HepG2 (cell line): Measurements from ENCODE around the gene RBBP8NL. TPM values are rescaled to one million over a fixed set of nuclear protein-coding genes. Genes with fewer than 3 reads are reported as not detected.

Experiments used
- AGO2 ChIP-seq: fragments of 200-400 bp; formaldehyde crosslinking; optimal IDR thresholded peaks from 2 replicates; pipeline ENCODE3; 2017; ENCODE audit warnings: mild to moderate bottlenecking, low read depth, low read length, moderate library complexity
- CAMTA2 ChIP-seq: sonication (generic); formaldehyde crosslinking; IDR thresholded peaks from 2 replicates; pipeline ENCODE4 v1.4.0; 2020; ENCODE audit warnings: mild to moderate bottlenecking, missing genetic modification reagents, borderline replicate concordance
- ETV5 ChIP-seq: IDR thresholded peaks from 2 replicates; pipeline ENCODE4 v1.6.1; 2018; ENCODE audit warnings: missing biosample characterization, missing genetic modification reagents, inconsistent platforms, borderline replicate concordance
- FOXK1 ChIP-seq: sonication (generic); formaldehyde crosslinking; IDR thresholded peaks from 2 replicates; pipeline ENCODE4 v1.4.0; 2020; ENCODE audit warnings: low read depth, missing genetic modification reagents, borderline replicate concordance
- HDAC2 ChIP-seq: sonication (generic); formaldehyde crosslinking; IDR thresholded peaks from 2 replicates; pipeline ENCODE4 v1.4.0; 2020; ENCODE audit warnings: missing genetic modification reagents
- HNF4A ChIP-seq: sonication (generic); formaldehyde crosslinking; IDR thresholded peaks from 2 replicates; pipeline ENCODE4 v1.4.0; 2020; ENCODE audit warnings: missing genetic modification reagents
- HNRNPL ChIP-seq: fragments of 200-400 bp; formaldehyde crosslinking; IDR thresholded peaks from 2 replicates; pipeline ENCODE4 v1.6.1; 2017; ENCODE audit warnings: mild to moderate bottlenecking, low read depth, low read length
- IRF1 ChIP-seq: sonication (generic); formaldehyde crosslinking; IDR thresholded peaks from 2 replicates; pipeline ENCODE4 v1.4.0; 2020; ENCODE audit warnings: low read depth, mild to moderate bottlenecking, missing genetic modification reagents
- KLF11 ChIP-seq: IDR thresholded peaks from 2 replicates; pipeline ENCODE4 v1.6.1; 2016; ENCODE audit warnings: missing compliant biosample characterization
- NCOA2 ChIP-seq: sonication (generic); formaldehyde crosslinking; IDR thresholded peaks from 2 replicates; pipeline ENCODE4 v1.8.0; 2022; ENCODE audit warnings: inconsistent platforms
- NKX3-1 ChIP-seq: sonication (generic); formaldehyde crosslinking; IDR thresholded peaks from 2 replicates; pipeline ENCODE4 v1.5.0; 2020; ENCODE audit warnings: missing genetic modification reagents
- NR3C1 ChIP-seq: sonication (generic); formaldehyde crosslinking; IDR thresholded peaks from 2 replicates; pipeline ENCODE4 v1.4.0; 2020; ENCODE audit warnings: missing genetic modification reagents
- REPIN1 ChIP-seq: sonication (generic); formaldehyde crosslinking; IDR thresholded peaks from 2 replicates; pipeline ENCODE4 v1.8.0; 2022; ENCODE audit warnings: missing genetic modification reagents, low read depth, mild to moderate bottlenecking, borderline replicate concordance
- SMAD9 ChIP-seq: sonication (generic); formaldehyde crosslinking; IDR thresholded peaks from 2 replicates; pipeline ENCODE4 v1.5.1; 2020; ENCODE audit warnings: mild to moderate bottlenecking, missing genetic modification reagents
- TFAP4 ChIP-seq: sonication (generic); IDR thresholded peaks from 2 replicates; pipeline ENCODE4 v1.6.1; 2016; ENCODE audit warnings: low read depth, borderline replicate concordance
- THRA ChIP-seq: sonication (generic); formaldehyde crosslinking; IDR thresholded peaks from 2 replicates; pipeline ENCODE4 v1.4.0; 2020; ENCODE audit warnings: missing genetic modification reagents, borderline replicate concordance
- XRCC5 ChIP-seq: fragments of 200-400 bp; formaldehyde crosslinking; optimal IDR thresholded peaks from 2 replicates; pipeline ENCODE3; 2017; ENCODE audit warnings: mild to moderate bottlenecking, low read length
- ZBTB4 ChIP-seq: sonication (generic); formaldehyde crosslinking; IDR thresholded peaks from 2 replicates; pipeline ENCODE4 v1.4.0; 2020; ENCODE audit warnings: missing genetic modification reagents, mild to moderate bottlenecking, borderline replicate concordance
- ZEB1 ChIP-seq: IDR thresholded peaks from 2 replicates; pipeline ENCODE4 v1.6.1; 2012; ENCODE audit warnings: mild to moderate bottlenecking, low read depth, inconsistent platforms; ENCODE audit not compliant: insufficient replicate concordance
- ZFP90 ChIP-seq: sonication (generic); formaldehyde crosslinking; IDR thresholded peaks from 2 replicates; pipeline ENCODE4 v1.8.0; 2022; ENCODE audit warnings: missing genetic modification reagents, mild to moderate bottlenecking, inconsistent platforms, borderline replicate concordance
- ZNF205 ChIP-seq: IDR thresholded peaks from 2 replicates; pipeline ENCODE4 v1.6.1; 2018; ENCODE audit warnings: missing biosample characterization, missing genetic modification reagents
- ZNF24 ChIP-seq: fragments of 450-650 bp; IDR thresholded peaks from 2 replicates; pipeline ENCODE4 v1.6.1; 2017; ENCODE audit warnings: antibody characterized with exemption, mild to moderate bottlenecking
- ZNF337 ChIP-seq: sonication (generic); formaldehyde crosslinking; IDR thresholded peaks from 2 replicates; pipeline ENCODE4 v1.5.1; 2020; ENCODE audit warnings: missing genetic modification reagents, low read depth, mild to moderate bottlenecking, borderline replicate concordance
- ZNF780A ChIP-seq: sonication (generic); formaldehyde crosslinking; IDR thresholded peaks from 2 replicates; pipeline ENCODE4 v1.8.0; 2022; ENCODE audit warnings: mild to moderate bottlenecking, missing genetic modification reagents, moderate library complexity
- ZSCAN29 ChIP-seq: sonication (generic); formaldehyde crosslinking; conservative IDR thresholded peaks from 2 replicates; pipeline ENCODE4 v1.4.0; 2020; ENCODE audit warnings: mild to moderate bottlenecking, missing genetic modification reagents
- ZSCAN31 ChIP-seq: sonication (generic); formaldehyde crosslinking; IDR thresholded peaks from 2 replicates; pipeline ENCODE4 v1.5.0; 2020; ENCODE audit warnings: low read depth, mild to moderate bottlenecking, missing genetic modification reagents
- polyA plus RNA-seq, 8 experiments: library from polyadenylated mRNA; depleted of rRNA in 3 of 8; stranded (reverse) in 7 of 8; unstranded in 1 of 8; fragments of >200 nt; fragmentation: Illumina TruSeq in 4 of 8; extraction: Trizol in 4 of 8; gene quantifications; 2 replicates each; pipeline versions ENCODE4 v1.2.1 to v1.2.3, GENCODE V29; 2011 to 2016; ENCODE audit warnings: low read depth in 4 of 8, missing spikeins in 1 of 8, mixed read lengths in 1 of 8; ENCODE audit not compliant: insufficient read depth in 1 of 8
- total RNA-seq, 5 experiments: library from RNA; depleted of rRNA; stranded (reverse); fragments of >200 nt; fragmentation: Illumina TruSeq; extraction: Trizol; gene quantifications; 2 replicates each; pipeline ENCODE4 v1.2.3, GENCODE V29; 2016; ENCODE audit warnings: low read depth in 1 of 5

RBBP8NL gene
- total and polyA plus RNA-seq, 2 of the 13 experiments (the other 11 are each of a cell fraction or from before 2014, with no cell fraction given) = 0.69 to 0.86 TPM

GRCh38 chr20:62406635-62407176 lies 20.6 kb downstream of the RBBP8NL start (continued):
- TF ChIP-seq HNRNPL (0 out of 2 replicates have a peak, but pooled peaks have one; percentile 3), TFAP4 (peak; percentile 64; the same call in 1 of the 2 replicates), SMAD9 (CRISPR knock-in tag) (0 out of 2 replicates have a peak, but pooled peaks have one; percentile 64), ZNF205 (CRISPR knock-in tag) (no peak), ZNF24 (no peak), HNF4A (peak; percentile 88), ZSCAN31 (CRISPR knock-in tag) (no peak), ZSCAN29 (CRISPR knock-in tag) (no peak), CAMTA2 (no peak), XRCC5 (no peak), ZEB1 (peak; percentile 58), NKX3-1 (CRISPR knock-in tag) (no peak), ZFP90 (no peak), ETV5 (CRISPR knock-in tag) (no peak), ZBTB4 (no peak), REPIN1 (CRISPR knock-in tag) (no peak), KLF11 (CRISPR knock-in tag) (no peak), THRA (CRISPR knock-in tag) (peak; percentile 98), ZNF337 (CRISPR knock-in tag) (peak; percentile 8; the same call in 1 of the 2 replicates), AGO2 (no peak), NR3C1 (CRISPR knock-in tag) (no peak), FOXK1 (CRISPR knock-in tag) (no peak), NCOA2 (peak; percentile 57; the same call in 1 of the 2 replicates), ZNF780A (CRISPR knock-in tag) (no peak), HDAC2 (CRISPR knock-in tag) (peak; percentile 46; the same call in 1 of the 2 replicates), IRF1 (no peak)
